ENCODE data around the gene SLC6A6.

The SLC6A6 gene

DNA sequence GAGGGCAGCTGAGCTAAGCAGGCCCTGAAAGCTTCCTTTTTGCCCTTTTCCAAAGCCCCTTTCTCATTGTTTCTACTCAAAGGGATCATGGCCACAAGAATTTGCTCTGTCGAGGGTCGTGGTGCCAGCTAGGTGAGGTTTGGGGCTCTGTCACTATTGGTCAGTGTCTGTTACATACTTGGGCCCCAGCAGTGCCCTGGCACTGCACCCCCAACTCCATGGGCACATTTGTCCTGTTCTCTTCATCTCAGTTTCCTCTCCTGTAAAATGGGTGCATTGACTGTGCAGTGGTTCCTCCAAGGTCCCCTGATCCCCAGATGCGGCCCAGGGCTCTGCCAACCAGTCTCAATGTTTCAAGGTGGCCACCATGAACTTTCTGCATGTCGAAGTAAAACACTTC is 62.1 kb downstream of the SLC6A6 start:
- DNase-seq, result no peak

GRCh38 chr3:14465425-14465824 is 63.0 kb downstream of the SLC6A6 start:
- DNase-seq, result no peak

DNA sequence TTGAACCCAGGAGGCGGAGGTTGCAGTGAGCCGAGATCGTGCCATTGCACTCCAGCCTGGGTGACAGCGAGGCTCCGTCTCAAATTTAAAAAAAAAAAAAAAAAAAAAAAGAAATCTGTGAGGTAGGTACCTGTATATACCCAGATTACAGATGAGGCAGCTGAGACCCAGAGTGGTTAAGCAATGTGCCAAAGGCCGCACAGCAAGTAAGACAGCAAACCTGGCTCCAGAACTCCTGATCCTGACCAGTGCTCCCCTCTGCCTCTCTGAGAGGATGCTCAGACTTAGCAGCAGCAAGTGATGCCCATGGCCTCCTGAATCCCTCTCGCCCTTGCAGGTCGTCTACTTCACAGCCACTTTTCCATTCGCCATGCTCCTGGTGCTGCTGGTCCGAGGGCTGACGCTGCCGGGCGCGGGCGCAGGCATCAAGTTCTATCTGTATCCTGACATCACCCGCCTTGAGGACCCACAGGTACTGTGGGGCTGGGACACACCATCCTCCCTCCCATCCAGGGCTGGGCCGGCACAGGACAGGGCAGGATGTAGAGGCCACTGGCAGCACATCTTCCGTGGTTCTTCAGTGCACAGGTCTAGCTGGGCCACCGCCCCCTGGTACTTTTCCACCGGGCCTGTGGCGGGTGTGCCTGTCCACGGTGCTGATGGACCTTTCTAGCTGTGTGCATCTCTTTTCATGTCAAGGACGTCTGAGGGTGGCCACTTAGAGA is 63.9 kb downstream of the SLC6A6 start:
- no peak for DNase-seq

GRCh38 chr3:14467814-14468620 is 65.6 kb downstream of the SLC6A6 start:
- DNase-seq, result peak in 34 of 56 donors; percentile 3 to 51 (median 22)

GRCh38 chr3:14468621-14468981 is 66.2 kb downstream of the SLC6A6 start:
- DNase-seq, result no peak

DNA sequence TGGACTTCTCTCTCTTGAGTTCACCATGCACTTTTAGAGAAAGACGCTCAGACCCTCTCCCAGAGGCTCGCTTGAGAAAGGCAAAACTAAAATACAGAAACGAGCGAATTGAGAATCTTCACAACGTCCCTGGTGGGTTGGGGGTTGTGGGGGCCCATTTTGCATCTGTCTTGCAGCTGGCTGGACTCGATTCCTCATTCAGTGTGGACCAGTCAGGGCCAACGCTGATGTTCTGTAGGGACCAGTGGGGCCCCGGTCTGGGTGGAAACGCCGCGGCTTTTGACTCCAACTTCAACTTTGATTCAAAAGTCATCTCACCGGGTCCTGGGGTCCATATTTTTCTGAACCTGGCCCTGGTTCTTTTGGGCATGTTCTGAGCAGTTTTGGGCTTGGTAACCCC is 68.1 kb downstream of the SLC6A6 start:
- no peak for DNase-seq

DNA sequence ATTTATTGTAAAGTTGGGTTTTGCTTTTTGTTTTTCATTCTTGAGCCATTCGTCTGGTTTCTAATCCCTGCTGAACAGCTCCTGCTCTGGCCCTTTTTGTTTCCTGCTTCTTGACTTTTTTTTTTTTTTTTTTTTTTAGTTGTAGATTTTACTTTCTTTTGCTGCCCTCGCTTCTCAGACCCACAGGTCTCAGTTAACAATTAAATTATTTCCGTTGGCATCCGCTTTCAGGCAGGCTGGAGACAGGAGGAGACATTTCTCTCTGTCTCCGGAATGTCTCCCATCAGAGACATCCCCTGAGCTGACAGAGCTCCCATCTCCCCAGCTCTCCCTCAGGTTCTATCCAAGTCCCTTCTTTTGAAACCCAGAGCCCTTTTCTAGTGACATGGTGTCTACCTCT is 68.6 kb downstream of the SLC6A6 start:
- no peak for DNase-seq

GRCh38 chr3:14471690-14472089 is 69.3 kb downstream of the SLC6A6 start:
- DNase-seq, result no peak

DNA sequence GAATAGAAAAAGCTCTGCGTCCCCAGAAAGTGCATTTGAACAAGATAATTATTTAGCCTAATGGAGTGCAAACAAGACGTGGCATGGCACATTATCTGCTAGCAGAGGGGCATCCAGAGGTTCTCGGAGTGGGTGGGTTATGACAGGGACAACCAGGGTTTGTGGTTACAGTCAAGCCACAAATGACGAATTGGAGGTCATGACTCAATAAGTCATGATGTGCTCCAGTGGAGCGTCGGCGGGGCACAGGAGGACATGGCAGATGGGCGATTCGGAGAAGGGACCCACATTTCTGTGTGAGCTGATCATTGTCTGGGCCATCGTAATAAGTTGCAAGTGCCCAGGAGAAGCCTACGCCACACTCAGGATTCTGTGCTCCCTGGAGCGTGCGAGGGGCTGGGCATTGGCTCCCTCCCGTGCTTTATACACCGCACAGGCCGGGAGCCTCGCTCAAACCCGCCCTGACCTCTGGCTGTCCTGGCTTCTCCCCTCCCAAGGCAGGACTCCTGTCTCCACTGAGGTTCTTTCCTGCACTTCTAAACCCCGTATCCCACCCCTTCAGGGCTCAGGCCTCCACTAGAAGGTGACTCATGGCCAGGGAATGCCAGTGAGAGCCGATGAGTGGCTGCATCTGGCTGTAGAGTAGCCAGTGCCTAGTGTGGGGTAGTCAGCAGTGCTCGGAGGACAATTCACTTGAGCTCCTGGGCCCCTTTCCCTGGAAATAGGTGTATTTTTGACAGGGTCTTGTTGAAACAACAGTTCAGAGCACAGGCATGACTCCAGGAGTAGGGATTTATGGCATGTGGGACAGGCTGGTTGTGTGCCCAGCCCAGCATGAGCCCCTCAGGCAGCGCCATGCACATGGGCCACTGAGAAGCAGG is 70.3 kb downstream of the SLC6A6 start:
- DNase-seq, result no peak

GRCh38 chr3:14473411-14473891 is 71.0 kb downstream of the SLC6A6 start:
- DNase-seq, result no peak

GRCh38 chr3:14474363-14475081 is 72.1 kb downstream of the SLC6A6 start:
- DNase-seq, result no peak

DNA sequence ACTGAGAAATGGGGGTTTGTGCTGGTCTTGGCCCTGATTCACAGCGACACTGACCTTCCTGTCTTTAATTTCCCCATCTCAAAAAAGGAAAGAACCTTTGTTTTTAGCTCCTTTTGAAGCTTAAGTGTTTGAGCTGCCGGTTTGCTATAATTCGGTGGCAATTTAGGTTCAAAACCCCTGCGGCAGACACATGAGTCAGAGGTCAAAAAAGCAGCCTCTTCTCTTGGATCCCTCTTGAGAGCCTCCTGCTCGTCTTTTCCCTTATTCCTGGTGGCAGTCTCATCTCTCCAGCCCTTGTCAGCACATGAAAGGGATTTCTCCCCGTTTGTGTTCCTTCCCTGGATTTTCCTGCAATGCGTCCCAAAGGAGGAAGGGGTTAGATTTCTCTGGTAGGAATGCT is 73.2 kb downstream of the SLC6A6 start:
- DNase-seq, result no peak

- DNase-seq, result no peak
Observed at GRCh38 chr3:14476583-14477265, 74.3 kb downstream of the SLC6A6 start.

DNA sequence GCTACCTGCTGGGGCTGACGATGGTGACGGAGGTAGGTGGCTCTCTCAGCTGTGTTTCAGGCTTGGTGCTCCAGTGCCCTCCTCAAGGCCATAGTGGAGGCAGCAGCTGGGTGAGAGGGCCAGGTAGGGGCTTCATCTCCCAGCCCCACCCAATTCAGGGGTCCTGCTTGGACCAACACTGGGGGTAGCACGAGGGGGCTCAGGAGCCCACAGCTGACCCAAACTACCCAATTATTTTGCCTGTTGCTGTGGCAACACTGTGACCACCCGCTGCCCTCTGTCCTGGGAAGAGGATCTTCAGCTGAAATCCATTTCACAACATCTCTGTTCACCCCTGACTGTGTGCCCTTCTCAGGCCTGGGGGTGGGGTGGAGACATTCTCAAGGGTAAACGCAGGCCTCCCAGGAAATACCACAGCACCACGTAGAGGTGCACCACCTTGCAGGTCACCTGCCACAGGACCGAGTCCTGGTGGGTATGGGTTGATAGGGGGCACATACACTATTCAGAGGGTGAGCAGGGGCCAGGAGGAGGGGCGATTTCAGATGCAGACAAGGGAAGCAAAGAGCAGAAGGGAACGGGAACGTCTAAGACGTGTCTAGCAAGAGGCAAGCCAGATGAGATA is 75.0 kb downstream of the SLC6A6 start:
- DNase-seq, result no peak

DNA sequence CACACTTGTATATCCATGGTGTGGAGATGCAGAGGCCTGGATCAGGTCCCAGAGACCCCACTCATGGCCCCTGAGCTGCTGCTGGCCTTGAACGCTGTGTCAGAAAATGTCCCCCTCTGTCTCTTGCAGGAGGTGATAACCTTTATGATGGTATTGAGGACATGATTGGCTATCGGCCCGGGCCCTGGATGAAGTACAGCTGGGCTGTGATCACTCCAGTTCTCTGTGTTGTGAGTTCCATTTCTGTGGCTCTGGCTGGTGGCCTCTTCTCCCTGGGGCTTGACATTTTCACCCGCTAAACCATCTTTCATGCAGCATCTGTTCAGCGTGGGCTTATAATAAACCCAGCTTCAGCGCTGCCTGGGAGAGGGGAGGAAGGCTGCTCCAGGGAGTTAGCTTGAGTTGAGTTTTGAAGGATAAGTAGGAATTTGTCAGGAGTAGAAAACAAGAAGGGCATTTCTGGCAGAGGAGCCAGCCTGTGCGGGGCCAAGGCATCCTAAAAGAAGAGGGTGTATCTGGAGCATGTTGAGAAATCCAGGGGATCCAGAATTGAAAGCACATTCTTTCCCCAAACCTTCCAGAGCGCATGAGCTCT is 76.6 kb downstream of the SLC6A6 start:
- DNase-seq, result no peak

GRCh38 chr3:14479591-14479990 is 77.2 kb downstream of the SLC6A6 start:
- DNase-seq, result no peak

GRCh38 chr3:14480207-14481017 is 78.0 kb downstream of the SLC6A6 start:
- no peak for DNase-seq

DNA sequence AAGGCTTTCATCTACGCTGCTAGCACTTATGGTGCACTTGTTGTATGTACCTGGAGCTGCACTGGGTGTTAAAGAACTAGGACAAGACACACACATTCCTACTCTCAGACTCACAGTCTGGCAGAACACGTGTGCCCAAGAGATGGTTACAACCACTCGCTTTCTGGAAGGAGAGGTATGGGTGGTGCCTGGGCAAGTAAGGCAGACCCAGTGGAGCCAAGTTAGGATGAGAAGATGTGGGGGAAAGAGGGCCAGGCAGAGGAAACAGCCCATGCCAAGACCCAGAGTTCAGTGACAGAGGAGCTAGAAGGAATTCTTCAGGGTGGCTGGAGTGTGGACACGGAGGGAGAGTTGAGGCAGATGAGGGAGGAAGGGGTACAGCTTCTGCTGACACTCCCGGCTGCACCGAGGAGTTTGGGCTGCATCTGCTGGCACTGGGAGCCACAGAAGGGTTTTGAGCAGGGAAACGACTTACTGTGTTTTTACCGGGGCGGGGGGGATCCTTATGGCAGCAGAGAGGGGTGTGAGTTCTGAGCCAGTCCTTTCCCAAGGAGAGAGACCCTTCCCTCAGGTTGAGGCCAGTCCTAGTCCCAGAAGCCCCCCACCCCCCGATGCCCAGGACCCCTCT is 78.7 kb downstream of the SLC6A6 start:
- DNase-seq, result no peak

All from nucleus accumbens (tissue), 56 donors.